HCT116 (cell line): ENCODE measurements around the gene LSP1. TPM values are rescaled to one million over a fixed set of nuclear protein-coding genes. Genes with fewer than 3 reads are reported as not detected.

Experiments
- ATAC-seq: fragments of 200-7000 bp; cut with Tn5 transposase; 2 replicates; pipeline ENCODE4 v1.9.1; 2020; ENCODE audit warnings: mild to moderate bottlenecking, moderate library complexity
- BruUV-seq: library from RNA; stranded (reverse); fragments of 400-500 nt; replicated peaks from 2 replicates; lab custom pipeline; 2021; lab: Mats Ljungman, UMichigan
- CTCF ChIA-PET: fragments of 300-600 bp; sonication (Branson Sonifier 250); formaldehyde crosslinking; loops from one replicate; lab custom pipeline; 2021; ENCODE audit warnings: antibody characterized with exemption; lab: Charles Lee
- POLR2A ChIA-PET: fragments of 300-600, 350-600 bp; sonication (Branson Sonifier 250); formaldehyde crosslinking; loops from one replicate; lab custom pipeline; 2021; ENCODE audit warnings: antibody characterized with exemption; lab: Charles Lee
- RAD21 ChIA-PET, 2 experiments: fragments of 300-600 bp; sonication (Branson Sonifier 250); formaldehyde crosslinking; loops; one replicate each; lab custom pipeline; 2023; ENCODE audit warnings: low total read pairs in 2 of 2; ENCODE audit not compliant: uncharacterized antibody in 2 of 2, unreplicated experiment in 2 of 2, low non-redundant PET in 1 of 2; lab: Charles Lee
- DNase-seq: peaks from one replicate; pipeline ENCODE4 v3.0.0-alpha.2; 2010; ENCODE audit warnings: low read depth, low spot score
- H2AFZ ChIP-seq: fragments of 200-600 bp; shearing (Covaris generic), sonication (generic); 2 replicates; pipeline ENCODE4 v1.6.1; 2017; ENCODE audit warnings: low read depth, mixed run types, mixed read lengths, antibody characterized with exemption, low read length; ENCODE audit not compliant: poor library complexity, severe bottlenecking
- H3K27ac ChIP-seq: 2 replicates; pipeline ENCODE4 v1.5.1; 2012; ENCODE audit warnings: low read depth, low read length
- H3K27me3 ChIP-seq: fragments of 200-600 bp; sonication (generic); 2 replicates; pipeline ENCODE4 v1.6.1; 2016; ENCODE audit warnings: mixed run types, low read length, mixed read lengths; ENCODE audit not compliant: insufficient read depth
- H3K36me3 ChIP-seq, 2 experiments: fragments of 200-500 bp in 1 of 2; fragments of 200-600 bp in 1 of 2; sonication (Bioruptor generic) in 1 of 2; sonication (generic) in 1 of 2; 2 replicates each; pipeline versions ENCODE4 v1.5.1 to v1.6.1; 2014 to 2016; ENCODE audit warnings: low read length in 2 of 2, inconsistent platforms in 1 of 2, mixed read lengths in 1 of 2, mixed run types in 1 of 2; ENCODE audit not compliant: insufficient read depth in 2 of 2, control insufficient read depth in 1 of 2
- H3K4me1 ChIP-seq, 2 experiments: fragments of 200-600 bp in 1 of 2; sonication (generic) in 1 of 2; 2 replicates each; pipeline versions ENCODE4 v1.5.1 to v1.6.1; 2012 to 2017; ENCODE audit warnings: low read length in 2 of 2, inconsistent platforms in 1 of 2, mild to moderate bottlenecking in 1 of 2, mixed read lengths in 1 of 2, mixed run types in 1 of 2, moderate library complexity in 1 of 2; ENCODE audit not compliant: insufficient read depth in 2 of 2, control insufficient read depth in 1 of 2
- H3K4me2 ChIP-seq: fragments of 200-600 bp; sonication (generic); 2 replicates; pipeline ENCODE4 v1.6.1; 2017; ENCODE audit warnings: mixed run types, low read length, mixed read lengths
- H3K4me3 ChIP-seq, 2 experiments: fragments of 200-600 bp in 1 of 2; sonication (generic) in 1 of 2; replicated peaks in 1 of 2; 2 replicates each; pipeline ENCODE4 v1.5.1; 2011 to 2016; ENCODE audit warnings: low read length in 2 of 2, control low read depth in 1 of 2, low read depth in 1 of 2, mild to moderate bottlenecking in 1 of 2, mixed read lengths in 1 of 2, mixed run types in 1 of 2
- H3K79me2 ChIP-seq: fragments of 200-600 bp; sonication (generic); 2 replicates; pipeline ENCODE4 v1.6.1; 2017; ENCODE audit warnings: mild to moderate bottlenecking, mixed run types, low read length, moderate library complexity, mixed read lengths; ENCODE audit not compliant: insufficient read depth
- H3K9ac ChIP-seq: fragments of 200-600 bp; sonication (generic); 2 replicates; pipeline ENCODE4 v1.6.1; 2016; ENCODE audit warnings: low read length, mixed read lengths
- H3K9me2 ChIP-seq: fragments of 200-600 bp; sonication (generic), shearing (Covaris generic); 2 replicates; pipeline ENCODE4 v1.6.1; 2017; ENCODE audit warnings: mixed run types, mild to moderate bottlenecking, moderate library complexity; ENCODE audit not compliant: insufficient read depth
- H3K9me3 ChIP-seq, 2 experiments: fragments of 200-500 bp in 1 of 2; fragments of 200-600 bp in 1 of 2; sonication (Bioruptor generic) in 1 of 2; sonication (generic) in 1 of 2; 2 replicates each; pipeline ENCODE4 v1.6.1; 2014 to 2017; ENCODE audit warnings: low read length in 2 of 2, mixed read lengths in 2 of 2, inconsistent platforms in 1 of 2, low read depth in 1 of 2, mild to moderate bottlenecking in 1 of 2, mixed run types in 1 of 2, moderate library complexity in 1 of 2; ENCODE audit not compliant: control insufficient read depth in 1 of 2, insufficient read depth in 1 of 2
- H4K20me1 ChIP-seq: fragments of 200-600 bp; sonication (generic), shearing (Covaris generic); 2 replicates; pipeline ENCODE4 v1.6.1; 2017; ENCODE audit warnings: mixed run types, mild to moderate bottlenecking, moderate library complexity; ENCODE audit not compliant: insufficient read depth
- ATF3 ChIP-seq: IDR thresholded peaks from 2 replicates; pipeline ENCODE4 v1.6.1; 2012
- EGR1 ChIP-seq: IDR thresholded peaks from 2 replicates; pipeline ENCODE4 v1.6.1; 2012; ENCODE audit warnings: low read depth
- ELF1 ChIP-seq: IDR thresholded peaks from 2 replicates; pipeline ENCODE4 v1.6.1; 2012; ENCODE audit warnings: low read depth, borderline replicate concordance
- FOSL1 ChIP-seq: IDR thresholded peaks from 2 replicates; pipeline ENCODE4 v1.6.1; 2012; ENCODE audit warnings: low read depth
- MAX ChIP-seq: IDR thresholded peaks from 2 replicates; pipeline ENCODE4 v1.6.1; 2012
- POLR2A ChIP-seq: IDR thresholded peaks from 2 replicates; pipeline ENCODE4 v1.7.0; 2011; ENCODE audit warnings: borderline replicate concordance; ENCODE audit not compliant: insufficient read depth, insufficient read length; ENCODE audit errors: extremely low read depth
- RAD21 ChIP-seq: IDR thresholded peaks from 2 replicates; pipeline ENCODE4 v1.6.1; 2012; ENCODE audit warnings: low read depth, mild to moderate bottlenecking
- SIN3A ChIP-seq: IDR thresholded peaks from 2 replicates; pipeline ENCODE4 v1.6.1; 2012; ENCODE audit warnings: low read depth
- TCF7L2 ChIP-seq: IDR thresholded peaks from 2 replicates; pipeline ENCODE4 v1.7.0; 2011; ENCODE audit warnings: borderline replicate concordance, inconsistent platforms; ENCODE audit not compliant: insufficient read depth, insufficient read length; ENCODE audit errors: extremely low read depth
- ZBTB33 ChIP-seq: IDR thresholded peaks from 2 replicates; pipeline ENCODE4 v1.6.1; 2011; ENCODE audit warnings: mild to moderate bottlenecking, low read length, moderate library complexity; ENCODE audit not compliant: insufficient replicate concordance; ENCODE audit errors: extremely low read depth
- ZNF274 ChIP-seq: fragments of 200-500 bp; sonication (Bioruptor generic); IDR thresholded peaks from 2 replicates; pipeline ENCODE4 v1.6.1; 2014; ENCODE audit warnings: mild to moderate bottlenecking, low read depth, low read length, inconsistent platforms
- intact Hi-C: fragments of 100-400 bp; cut with micrococcal nuclease; formaldehyde crosslinking; loops from 2 replicates; pipeline ENCODE4 v1.10.0; 2022
- total RNA-seq: library from RNA; stranded (reverse); gene quantifications from one replicate; pipeline ENCODE4 v1.2.1, GENCODE V29; 2021; ENCODE audit not compliant: unreplicated experiment

The LSP1 gene
- total RNA-seq, 1 experiment from 2014 or later, result 1.3 TPM

- ChIA-PET POLR2A (no interaction called here), CTCF (no interaction called here), RAD21 (no interaction called here)
- no peaks in the 10 kb centered on the region for H3K79me2 ChIP-seq
- H3K27ac ChIP-seq, result no peak overlapping the region
- intact Hi-C loops, result no loop called here
- no peak overlapping the region for H3K9ac ChIP-seq
- H3K27me3 ChIP-seq, result no peaks in the 10 kb centered on the region
- no peaks in the 10 kb centered on the region for H3K4me1 ChIP-seq
- no peak overlapping the region for H2AFZ ChIP-seq
- no peaks in the 10 kb centered on the region for H4K20me1 ChIP-seq
- TF ChIP-seq ATF3 (no peak), TCF7L2 (no peak), FOSL1 (no peak), MAX (no peak), ZNF274 (no peak), SIN3A (no peak), EGR1 (no peak), RAD21 (no peak), ELF1 (no peak), POLR2A (no peak), ZBTB33 (no peak)
- H3K9me2 ChIP-seq, result no peaks in the 10 kb centered on the region
- H3K4me3 ChIP-seq, result no peak overlapping the region
- no TSS peak for BruUV-seq
- DNase-seq (no peak), ATAC-seq (no peak)
- H3K36me3 ChIP-seq, result no peaks in the 10 kb centered on the region
- no peak overlapping the region for H3K4me2 ChIP-seq
- H3K9me3 ChIP-seq, result no peaks in the 10 kb centered on the region
These were observed 55.7 kb downstream of the LSP1 start for GRCh38 chr11:1908618-1909017.
